Nephron progenitor cell (in vitro differentiated cells): ENCODE results near the gene LYRM4.

Source experiments
- DNase-seq: peaks from one replicate; pipeline ENCODE4 v3.0.0; 2021
- H3K27ac Mint-ChIP-seq: 2 replicates; pipeline ENCODE4 v1.8.0; 2021; ENCODE audit warnings: mild to moderate bottlenecking, moderate library complexity, mixed read lengths
- H3K27me3 Mint-ChIP-seq: 2 replicates; pipeline ENCODE4 v1.8.0; 2021; ENCODE audit warnings: mild to moderate bottlenecking, low read depth, mixed read lengths; ENCODE audit not compliant: poor library complexity
- H3K36me3 Mint-ChIP-seq: 2 replicates; pipeline ENCODE4 v1.8.0; 2021; ENCODE audit warnings: low read depth, mixed read lengths
- H3K4me1 Mint-ChIP-seq: 2 replicates; pipeline ENCODE4 v1.8.0; 2021; ENCODE audit warnings: mixed read lengths
- H3K4me3 Mint-ChIP-seq: 2 replicates; pipeline ENCODE4 v1.8.0; 2021; ENCODE audit warnings: mild to moderate bottlenecking, moderate library complexity, mixed read lengths
- H3K9me3 Mint-ChIP-seq: 2 replicates; pipeline ENCODE4 v1.8.0; 2021; ENCODE audit warnings: mild to moderate bottlenecking, moderate library complexity, mixed read lengths
- TF ChIP-seq, protein P1 (sequence below): fragments of 200-600 bp; sonication (generic); IDR thresholded peaks from 2 replicates; pipeline ENCODE4 v1.5.0; 2021; ENCODE audit warnings: antibody characterized with exemption

The LYRM4 gene

DNA sequence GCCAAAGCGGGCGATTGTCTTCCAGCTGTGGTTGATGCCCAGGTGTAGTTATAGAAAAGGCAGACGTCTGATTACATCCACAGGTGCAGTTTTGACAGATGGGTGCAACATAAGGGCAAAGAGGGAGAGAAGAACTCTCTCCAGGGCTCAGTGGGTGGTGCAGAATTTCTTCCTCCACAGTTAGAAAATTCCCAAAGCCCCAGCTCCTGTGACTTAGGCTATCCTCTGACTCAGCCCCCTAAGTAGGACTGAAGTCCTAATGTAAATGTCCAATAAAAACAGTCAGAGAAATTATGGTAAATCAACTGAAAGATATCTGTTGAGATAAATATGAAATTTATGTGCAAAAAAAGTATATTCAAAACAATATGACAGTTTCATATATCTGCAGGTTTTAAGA, 31.4 kb downstream of the LYRM4 start:
- TF ChIP-seq, protein P1, sequence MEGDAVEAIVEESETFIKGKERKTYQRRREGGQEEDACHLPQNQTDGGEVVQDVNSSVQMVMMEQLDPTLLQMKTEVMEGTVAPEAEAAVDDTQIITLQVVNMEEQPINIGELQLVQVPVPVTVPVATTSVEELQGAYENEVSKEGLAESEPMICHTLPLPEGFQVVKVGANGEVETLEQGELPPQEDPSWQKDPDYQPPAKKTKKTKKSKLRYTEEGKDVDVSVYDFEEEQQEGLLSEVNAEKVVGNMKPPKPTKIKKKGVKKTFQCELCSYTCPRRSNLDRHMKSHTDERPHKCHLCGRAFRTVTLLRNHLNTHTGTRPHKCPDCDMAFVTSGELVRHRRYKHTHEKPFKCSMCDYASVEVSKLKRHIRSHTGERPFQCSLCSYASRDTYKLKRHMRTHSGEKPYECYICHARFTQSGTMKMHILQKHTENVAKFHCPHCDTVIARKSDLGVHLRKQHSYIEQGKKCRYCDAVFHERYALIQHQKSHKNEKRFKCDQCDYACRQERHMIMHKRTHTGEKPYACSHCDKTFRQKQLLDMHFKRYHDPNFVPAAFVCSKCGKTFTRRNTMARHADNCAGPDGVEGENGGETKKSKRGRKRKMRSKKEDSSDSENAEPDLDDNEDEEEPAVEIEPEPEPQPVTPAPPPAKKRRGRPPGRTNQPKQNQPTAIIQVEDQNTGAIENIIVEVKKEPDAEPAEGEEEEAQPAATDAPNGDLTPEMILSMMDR = no peak
- no peaks in the 10 kb centered on the region for H3K9me3 Mint-ChIP-seq
- DNase-seq = no peak
- H3K27me3 Mint-ChIP-seq = peaks cover 3% of the 10 kb centered on the region
- H3K27ac Mint-ChIP-seq = no peak overlapping the region
- no peak overlapping the region for H3K4me3 Mint-ChIP-seq
- peaks cover 4% of the 10 kb centered on the region for H3K4me1 Mint-ChIP-seq
- H3K36me3 Mint-ChIP-seq = peaks cover 11% of the 10 kb centered on the region

DNA sequence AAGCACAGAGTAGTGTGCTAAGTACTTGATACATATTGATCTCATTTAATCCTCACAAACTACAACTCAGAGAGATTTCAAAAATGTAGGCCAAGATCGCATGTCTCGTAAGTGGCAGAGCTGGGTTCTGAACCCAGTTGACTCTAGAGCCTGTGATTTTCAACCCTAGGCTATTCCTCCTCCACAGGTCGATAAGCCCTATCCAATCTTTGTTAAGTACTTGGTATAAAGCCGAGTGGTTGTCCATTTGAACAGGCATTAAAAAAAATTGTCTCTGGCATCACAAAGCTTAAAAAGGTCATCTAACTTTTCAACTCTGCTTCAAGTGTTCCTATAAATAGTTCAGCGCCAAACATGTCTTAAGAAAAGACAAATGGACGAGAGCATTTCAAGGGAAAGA, 37.4 kb downstream of the LYRM4 start:
- no peaks in the 10 kb centered on the region for H3K9me3 Mint-ChIP-seq
- peaks cover 32% of the 10 kb centered on the region for H3K36me3 Mint-ChIP-seq
- H3K27ac Mint-ChIP-seq = peak overlapping the region; percentile 5
- peaks cover 6% of the 10 kb centered on the region for H3K27me3 Mint-ChIP-seq
- DNase-seq = no peak
- TF ChIP-seq, protein P1 = no peak
- no peak overlapping the region for H3K4me3 Mint-ChIP-seq
- peaks cover 3% of the 10 kb centered on the region for H3K4me1 Mint-ChIP-seq

DNA sequence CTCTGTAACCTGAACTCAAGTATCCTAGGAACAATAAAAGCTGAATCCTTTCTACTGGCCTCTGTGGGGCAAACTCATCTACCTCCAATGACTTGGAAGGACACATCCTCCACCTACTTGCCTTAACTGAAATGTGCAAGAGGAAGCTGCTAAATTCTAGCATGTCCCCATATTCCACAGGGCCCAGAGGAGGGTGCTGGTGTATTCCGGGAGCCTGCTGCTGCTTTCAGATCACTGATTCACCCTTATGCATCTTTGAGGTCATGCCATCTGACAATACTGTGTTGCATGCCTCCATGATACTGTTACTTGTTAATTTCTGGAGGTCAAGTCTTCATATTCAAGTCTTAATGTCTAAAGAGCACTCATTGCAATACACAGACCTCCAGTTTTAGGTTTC, 40.3 kb downstream of the LYRM4 start:
- Mint-ChIP-seq H3K9me3 (no peaks in the 10 kb centered on the region), H3K27me3 (peaks cover 2% of the 10 kb centered on the region), H3K36me3 (peaks cover 21% of the 10 kb centered on the region), H3K4me3 (no peak overlapping the region), H3K4me1 (peaks cover 24% of the 10 kb centered on the region), H3K27ac (no peak overlapping the region)
- DNase-seq = no peak
- TF ChIP-seq, protein P1 = no peak

DNA sequence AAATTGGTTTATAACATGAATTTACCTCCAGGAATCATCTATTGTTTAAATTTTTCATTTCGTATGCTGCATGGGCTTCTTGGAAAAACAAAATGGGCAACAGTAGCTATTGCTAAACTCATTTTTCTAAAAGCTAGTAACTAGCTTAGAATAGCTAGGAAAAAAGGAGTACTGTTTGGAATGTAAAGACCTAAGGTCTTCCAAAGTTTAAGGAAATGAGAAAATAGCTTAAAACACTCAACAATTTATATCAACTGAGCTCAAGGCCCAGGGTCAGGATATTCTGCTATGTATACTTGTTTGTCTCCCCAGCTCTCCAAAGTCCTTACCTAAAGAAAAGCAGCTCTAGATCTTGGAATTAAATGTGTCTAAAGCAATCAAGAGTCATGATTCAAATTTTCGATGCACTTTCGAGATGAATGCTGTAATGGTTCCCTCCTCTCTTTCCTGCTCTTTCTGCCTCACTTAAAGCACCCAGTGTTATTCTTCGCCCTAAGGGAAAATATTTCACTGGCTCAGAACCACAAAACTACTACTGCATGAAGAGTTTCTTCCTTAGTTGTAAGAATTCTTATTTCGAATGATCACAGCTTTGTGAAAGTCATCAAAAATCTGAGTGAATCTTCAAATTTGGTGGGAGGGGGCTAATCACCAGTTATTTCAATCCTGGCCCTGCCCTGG, 41.6 kb downstream of the LYRM4 start:
- Mint-ChIP-seq H3K9me3 (no peaks in the 10 kb centered on the region), H3K27ac (no peak overlapping the region), H3K36me3 (peaks cover 21% of the 10 kb centered on the region), H3K4me1 (peaks cover 37% of the 10 kb centered on the region), H3K27me3 (peaks cover 2% of the 10 kb centered on the region), H3K4me3 (no peak overlapping the region)
- TF ChIP-seq, protein P1 = no peak
- no peak for DNase-seq

DNA sequence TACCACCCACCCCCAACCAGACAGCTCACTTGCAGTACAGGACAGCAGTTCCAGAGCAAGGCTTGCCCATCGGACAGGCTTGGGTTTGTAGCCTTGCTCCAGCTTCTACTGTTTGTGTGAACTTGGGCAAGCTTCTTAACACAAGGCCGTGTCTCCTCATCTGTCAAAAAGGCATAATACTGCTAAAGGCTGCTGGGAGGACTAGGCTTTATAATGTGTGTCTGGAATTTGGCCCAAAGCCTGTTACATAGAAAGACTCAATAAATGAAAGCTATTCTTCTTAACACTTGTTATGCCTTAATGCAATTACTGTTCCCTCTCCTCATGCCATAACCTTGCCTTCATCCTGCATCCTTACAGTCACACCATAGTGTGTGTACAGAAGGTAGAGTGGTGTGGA, 43.4 kb downstream of the LYRM4 start:
- DNase-seq = no peak
- no peak overlapping the region for H3K27ac Mint-ChIP-seq
- peaks cover 2% of the 10 kb centered on the region for H3K27me3 Mint-ChIP-seq
- TF ChIP-seq, protein P1 = no peak
- H3K4me3 Mint-ChIP-seq = no peak overlapping the region
- H3K36me3 Mint-ChIP-seq = peaks cover 15% of the 10 kb centered on the region
- no peaks in the 10 kb centered on the region for H3K9me3 Mint-ChIP-seq
- peaks cover 55% of the 10 kb centered on the region for H3K4me1 Mint-ChIP-seq

DNA sequence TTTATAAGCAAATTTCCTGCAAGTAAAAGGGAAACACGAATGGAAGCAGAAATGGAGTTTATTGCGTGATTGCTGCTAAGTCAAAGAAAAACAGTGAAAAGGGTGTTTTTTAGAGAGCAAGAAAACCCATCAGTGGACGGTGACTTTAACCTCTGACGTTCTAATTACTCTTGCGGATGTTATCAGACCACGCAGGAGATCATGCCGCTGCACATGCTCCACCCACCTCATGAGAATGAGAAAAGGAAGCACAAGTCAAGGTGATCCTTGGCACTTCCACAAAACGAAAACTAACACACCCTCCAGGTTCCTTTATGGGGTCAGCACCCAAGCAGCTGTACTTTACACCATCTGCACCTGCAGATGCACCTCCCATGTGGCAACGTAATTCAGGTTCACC, 45.0 kb downstream of the LYRM4 start:
- H3K27ac Mint-ChIP-seq = no peak overlapping the region
- DNase-seq = no peak

More for the DNA sequence above, 45.0 kb downstream of the LYRM4 start:
- TF ChIP-seq, protein P1 = no peak
- peaks cover 12% of the 10 kb centered on the region for H3K36me3 Mint-ChIP-seq
- peaks cover 55% of the 10 kb centered on the region for H3K4me1 Mint-ChIP-seq
- no peaks in the 10 kb centered on the region for H3K9me3 Mint-ChIP-seq
- H3K4me3 Mint-ChIP-seq = no peak overlapping the region
- peaks cover under 1% of the 10 kb centered on the region for H3K27me3 Mint-ChIP-seq
